Activated CD4-positive, alpha-beta T cell treated with anti-CD3 and anti-CD28 coated beads, Interleukin-2, Interleukin-4, amounts not matched to agents 100 ng/mL and 50 ng/mL, durations not matched to agents 16 hours and 8 hours (primary cell): ENCODE measurements around the gene CERK.

Experiments used
- DNase-seq: peaks from one replicate; pipeline ENCODE4 v3.0.0-alpha.2; 2020; ENCODE audit warnings: low spot score

Gene CERK

GRCh38 chr22:46731246-46732040, 6.6 kb downstream of the CERK start:
- DNase-seq, result no peak

DNA sequence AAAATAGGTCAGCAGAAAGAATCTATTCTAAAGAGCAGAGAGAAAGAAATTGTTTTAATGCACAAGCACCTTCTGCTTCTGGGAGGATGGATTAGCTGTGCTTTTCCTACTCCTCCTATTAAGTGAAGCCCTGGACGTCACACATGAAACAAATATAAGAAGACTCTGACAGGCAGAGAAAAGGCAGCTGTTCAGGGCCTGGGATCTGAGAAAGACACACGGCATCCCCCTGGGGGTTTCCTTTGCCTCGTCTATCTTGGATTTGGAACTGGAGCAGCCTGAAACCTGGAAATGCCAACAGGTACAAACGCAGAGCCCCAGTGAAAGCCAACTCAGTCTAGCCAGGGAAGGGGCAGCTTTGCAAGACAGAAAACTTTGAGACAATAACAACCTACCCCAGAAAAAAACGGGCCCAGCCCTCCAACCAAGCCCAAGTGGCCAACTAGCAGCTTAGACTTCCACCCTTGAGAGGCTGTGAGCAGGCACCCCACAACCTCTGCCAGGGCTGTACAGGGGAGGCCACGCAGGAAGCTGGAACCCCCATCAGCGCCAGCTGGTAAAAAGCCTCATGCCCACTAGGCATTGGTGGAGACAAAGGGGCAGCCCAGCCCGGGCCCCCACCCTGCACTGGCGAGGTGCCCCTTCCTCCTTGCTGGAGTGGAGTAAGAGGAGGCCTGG, 7.3 kb downstream of the CERK start:
- no peak for DNase-seq

DNA sequence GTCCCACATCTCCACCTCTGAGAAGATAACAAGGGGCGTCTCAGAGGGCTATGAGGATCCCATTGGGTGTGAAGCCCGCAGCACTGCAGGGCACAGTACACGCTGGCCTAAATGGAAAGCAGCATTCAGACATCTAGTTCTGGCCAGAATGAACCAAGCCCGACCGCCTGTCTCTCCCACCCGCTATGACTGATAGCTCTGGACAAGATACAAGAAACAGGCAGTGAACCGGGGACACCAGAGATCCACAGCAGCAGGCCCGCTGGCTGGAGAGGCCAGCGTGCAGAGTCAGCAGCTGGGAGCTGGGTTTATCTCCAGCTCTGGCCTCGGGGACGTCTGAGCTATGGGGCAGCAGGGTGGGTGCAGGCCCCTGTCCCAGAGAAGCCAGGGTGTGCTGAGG, 9.6 kb downstream of the CERK start:
- no peak for DNase-seq

GRCh38 chr22:46727813-46728364, 10.2 kb downstream of the CERK start:
- DNase-seq, result no peak

GRCh38 chr22:46726986-46727317, 11.1 kb downstream of the CERK start:
- no peak for DNase-seq

- no peak for DNase-seq
Measured at GRCh38 chr22:46726066-46726985, 11.7 kb downstream of the CERK start.

- DNase-seq, result no peak
Measured at GRCh38 chr22:46725096-46725495, 13.0 kb downstream of the CERK start.

- no peak for DNase-seq
Measured at GRCh38 chr22:46723882-46724281, 14.2 kb downstream of the CERK start.

DNA sequence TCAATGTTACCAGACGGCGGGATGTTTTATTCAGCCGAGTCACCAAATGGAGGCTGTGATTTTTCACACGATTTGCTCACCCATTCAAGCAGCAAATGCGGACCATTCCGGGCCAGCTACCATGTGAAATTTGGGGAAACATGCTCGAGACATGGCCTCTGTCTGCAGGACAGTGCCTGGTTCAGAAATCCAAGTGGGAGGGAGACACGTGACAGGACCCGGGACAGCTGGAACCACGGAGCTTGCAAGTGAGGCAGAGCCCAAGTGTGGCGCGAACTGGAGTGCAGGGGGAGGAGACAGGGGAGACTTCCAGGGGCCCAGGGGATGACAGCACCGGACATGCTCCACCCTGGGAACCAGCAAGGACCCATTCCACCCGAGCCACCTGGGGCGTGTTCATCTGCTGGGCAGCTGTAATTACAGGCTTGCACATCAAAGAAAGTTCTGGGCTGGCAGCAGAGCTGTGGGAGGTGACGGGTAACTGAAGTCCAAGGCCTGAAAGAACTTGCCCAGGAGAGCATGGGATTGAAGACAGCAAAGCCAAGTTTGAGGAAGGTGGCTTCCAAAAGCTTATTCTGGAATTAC, 16.5 kb downstream of the CERK start:
- no peak for DNase-seq

DNA sequence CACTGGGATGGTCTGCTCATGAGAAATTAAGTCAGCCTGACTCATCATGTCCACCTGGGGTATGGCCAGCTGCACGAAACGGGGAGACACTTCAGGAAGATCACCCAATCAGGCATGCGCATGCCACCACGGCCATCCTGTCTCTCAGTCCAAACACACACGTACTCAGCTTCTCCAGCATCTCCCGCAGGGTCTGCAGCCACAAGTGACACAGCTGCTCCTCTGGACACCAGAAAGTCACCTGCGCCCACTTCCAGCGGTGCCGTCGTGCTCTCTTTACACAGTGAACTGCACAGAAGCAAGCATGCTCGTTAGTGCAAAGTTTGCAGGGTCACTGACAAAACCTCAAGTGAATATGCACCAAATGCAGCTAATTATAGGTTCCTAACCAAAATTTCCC, 18.1 kb downstream of the CERK start:
- no peak for DNase-seq

DNA sequence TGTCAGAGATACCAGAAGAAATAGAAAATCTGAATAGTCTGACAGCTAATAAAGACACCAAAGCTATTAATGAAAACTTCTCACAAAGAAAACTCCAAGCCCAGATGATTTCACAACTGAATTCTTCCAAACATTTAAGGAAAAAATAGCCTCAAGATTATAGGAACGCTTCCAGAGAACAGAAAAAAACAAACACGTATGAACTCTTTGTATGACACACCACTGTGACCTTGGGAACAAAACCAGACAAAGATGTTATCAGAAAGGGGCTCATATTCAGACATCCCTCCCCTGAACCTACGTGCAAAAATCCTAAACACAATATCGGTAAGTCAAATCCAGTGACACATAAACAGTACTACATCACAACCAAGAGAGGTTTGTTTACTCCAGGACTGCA, 23.5 kb downstream of the CERK start:
- DNase-seq, result no peak

DNA sequence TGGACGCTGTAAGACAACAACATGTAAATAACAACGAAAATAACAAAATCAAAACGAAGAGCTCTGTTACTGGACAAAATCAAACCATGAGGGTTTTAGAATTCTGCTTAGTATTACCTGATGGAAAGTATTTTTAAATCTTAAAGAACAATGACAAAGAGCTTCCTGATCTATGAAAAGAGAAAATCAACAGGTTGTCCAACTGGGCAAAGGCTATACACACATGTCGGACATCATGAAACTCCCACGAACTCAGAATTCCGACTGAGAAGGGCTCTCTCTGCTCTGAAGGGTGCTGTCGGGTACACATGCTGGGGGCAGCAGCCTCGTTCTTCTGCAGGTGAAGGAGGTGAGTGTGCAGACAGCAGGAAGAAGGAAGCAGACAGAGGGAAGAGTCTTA, 25.8 kb downstream of the CERK start:
- no peak for DNase-seq

DNA sequence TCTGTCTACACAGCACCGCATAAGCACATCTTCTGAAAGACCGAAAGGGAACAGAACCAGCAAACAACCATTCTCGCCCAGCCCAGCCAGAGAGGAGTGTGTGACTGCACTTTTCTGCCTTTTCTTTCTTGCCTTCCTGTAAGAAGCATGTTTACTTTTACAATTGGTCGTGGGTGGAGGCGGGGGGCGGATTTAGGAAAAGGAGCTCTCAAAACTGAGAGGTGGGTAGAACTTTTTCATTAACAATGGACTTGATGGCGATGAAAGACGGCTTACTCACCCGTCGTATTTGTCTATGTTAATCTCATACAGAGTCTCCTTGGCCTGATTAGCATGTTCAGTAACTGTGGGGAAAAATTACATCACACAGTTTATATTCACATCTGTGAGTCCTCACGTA, 27.2 kb downstream of the CERK start:
- DNase-seq, result no peak

- DNase-seq, result no peak
Measured at GRCh38 chr22:46708766-46709330, 29.2 kb downstream of the CERK start.

GRCh38 chr22:46707827-46708570, 30.1 kb downstream of the CERK start:
- DNase-seq, result no peak

DNA sequence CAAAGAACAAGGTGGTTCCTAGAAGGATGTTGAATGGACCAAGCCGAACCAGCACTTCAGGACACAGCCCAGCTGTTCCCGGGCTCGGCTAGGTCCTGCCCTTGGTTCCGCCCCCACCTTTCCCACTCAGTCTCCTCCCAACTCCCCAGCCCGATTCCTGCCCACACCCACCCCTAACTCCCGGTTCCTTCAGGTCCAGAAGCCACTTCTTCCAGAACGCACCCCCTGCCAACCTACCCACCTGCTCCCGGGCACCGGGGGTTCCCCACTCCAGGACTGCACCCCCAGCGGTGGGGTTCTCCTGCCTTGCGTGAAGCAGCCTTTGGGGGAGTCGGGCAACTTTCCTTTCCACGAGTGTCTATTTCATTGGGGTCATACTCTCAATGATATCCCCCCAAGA, 30.7 kb downstream of the CERK start:
- DNase-seq, result no peak

DNA sequence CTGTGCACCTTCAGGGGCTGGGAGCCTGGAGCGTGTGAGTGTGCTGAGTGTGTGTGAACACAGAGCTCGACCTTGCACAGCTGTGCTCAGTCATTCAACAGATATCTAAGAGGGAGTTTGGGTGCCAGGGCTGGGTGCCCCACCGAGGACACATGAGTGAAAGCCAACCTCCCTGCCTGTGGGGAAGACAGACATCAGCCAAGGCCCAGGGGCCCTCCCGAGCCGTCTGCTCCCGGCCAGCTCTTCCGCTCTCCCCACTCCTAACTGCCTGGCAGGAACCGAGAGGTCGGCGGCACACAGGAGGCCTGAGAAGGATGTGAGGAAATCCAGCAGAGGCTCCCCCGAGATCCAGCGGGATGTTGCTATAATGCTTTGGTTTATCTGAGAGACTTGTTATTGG, 32.0 kb downstream of the CERK start:
- DNase-seq, result no peak

DNA sequence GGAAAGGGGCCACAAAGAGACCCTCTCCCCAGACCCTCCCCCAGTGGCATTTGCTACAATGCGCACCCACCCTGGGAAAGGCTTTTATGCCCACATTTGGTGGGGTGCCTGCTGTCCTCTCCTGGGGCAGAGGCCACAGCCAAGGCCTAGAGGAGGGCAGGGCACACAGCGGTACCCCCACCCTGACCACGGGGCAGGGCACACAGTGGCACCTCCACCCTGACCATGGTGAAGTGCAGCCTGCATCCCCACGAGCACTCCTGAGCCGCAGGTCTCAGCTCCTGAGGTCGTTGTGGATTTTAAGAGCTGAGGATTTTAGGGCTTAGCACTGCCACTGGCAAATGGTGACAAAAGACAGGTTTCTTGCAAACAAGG, 34.1 kb downstream of the CERK start:
- no peak for DNase-seq

DNA sequence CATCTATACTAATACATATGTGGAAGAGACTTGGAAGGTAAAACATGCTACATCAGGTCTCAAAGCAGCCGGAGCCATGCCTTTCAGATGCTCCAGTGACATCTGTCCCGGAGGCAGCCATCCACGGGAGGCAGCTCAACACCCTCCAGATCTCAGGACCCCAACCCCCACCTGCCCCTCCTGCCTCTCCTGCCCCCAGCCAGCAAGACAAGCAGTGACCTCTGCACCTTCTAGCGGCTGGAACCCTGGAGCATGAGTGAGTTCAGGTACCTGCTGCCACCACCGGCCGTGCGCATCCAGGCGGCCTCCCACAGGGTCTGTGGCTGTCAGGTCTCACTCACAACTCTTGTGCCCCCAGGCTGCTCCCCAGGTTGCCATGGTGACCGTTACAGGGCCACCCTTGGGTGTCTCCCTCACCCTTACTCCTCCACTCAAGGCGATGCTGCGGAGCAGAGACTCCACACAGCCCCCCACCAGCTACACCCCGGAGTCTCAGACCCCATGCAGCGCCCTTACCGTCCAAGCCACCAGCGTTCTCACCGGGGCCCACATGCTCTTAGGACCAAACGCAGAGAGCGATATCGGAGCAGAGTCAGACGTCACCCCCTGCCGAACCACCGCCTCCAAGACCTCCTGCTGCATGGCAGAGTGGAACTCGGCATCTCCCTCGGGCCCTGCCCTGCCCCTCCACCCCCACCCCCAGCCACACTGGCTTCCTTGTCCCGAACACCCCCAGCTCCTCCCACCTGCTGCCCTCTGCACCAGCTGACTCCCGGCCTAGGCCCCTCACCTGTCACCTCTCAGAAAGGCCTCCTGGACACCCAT, 34.7 kb downstream of the CERK start:
- no peak for DNase-seq

DNA sequence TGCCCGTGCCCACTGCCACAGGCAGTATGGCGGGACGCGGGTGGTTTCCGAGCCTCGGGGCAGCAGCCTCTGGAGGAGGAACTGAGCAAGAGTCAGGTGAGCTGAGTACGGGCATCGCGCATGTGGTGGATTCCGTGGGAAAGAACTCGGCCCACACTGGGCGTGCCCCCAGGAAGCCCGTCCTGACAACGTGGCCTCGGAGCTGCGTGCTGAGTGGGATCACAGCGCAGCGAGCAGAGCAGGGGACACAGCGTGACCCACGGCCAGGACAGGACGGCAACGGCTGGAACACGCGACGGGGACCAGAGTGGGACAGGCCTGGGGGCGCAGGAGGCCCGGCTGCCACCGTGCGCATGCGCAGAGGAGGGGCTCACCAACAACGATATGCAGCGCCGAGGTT, 36.8 kb downstream of the CERK start:
- DNase-seq, result no peak
